IgD-negative memory B cell (primary cell): ENCODE results near the gene NEUROD6. TPM values are rescaled to one million over a fixed set of nuclear protein-coding genes. Genes with fewer than 3 reads are reported as not detected.

Experiments used
- H3K27ac Mint-ChIP-seq, 3 donors: one replicate each; pipeline ENCODE4 v1.8.0; 2020 to 2022; ENCODE audit warnings: mild to moderate bottlenecking in 3 of 3, mixed read lengths in 3 of 3, moderate library complexity in 1 of 3
- H3K27me3 Mint-ChIP-seq: one replicate; pipeline ENCODE4 v1.8.0; 2021; ENCODE audit warnings: mixed read lengths
- H3K36me3 Mint-ChIP-seq: one replicate; pipeline ENCODE4 v1.8.0; 2020; ENCODE audit warnings: mild to moderate bottlenecking, mixed read lengths
- H3K4me1 Mint-ChIP-seq, 3 donors: one replicate each; pipeline ENCODE4 v1.8.0; 2020 to 2022; ENCODE audit warnings: mixed read lengths in 3 of 3, mild to moderate bottlenecking in 1 of 3
- H3K4me3 Mint-ChIP-seq, 4 donors: one replicate each; pipeline ENCODE4 v1.8.0; 2020 to 2022; ENCODE audit warnings: mild to moderate bottlenecking in 4 of 4, mixed read lengths in 4 of 4, moderate library complexity in 3 of 4
- H3K9me3 Mint-ChIP-seq, 3 donors: one replicate each; pipeline ENCODE4 v1.8.0; 2020 to 2021; ENCODE audit warnings: mixed read lengths in 3 of 3, mild to moderate bottlenecking in 1 of 3
- polyA plus RNA-seq: library from polyadenylated mRNA; unstranded; fragments of 300-500 nt; fragmentation: Illumina TruSeq; gene quantifications from one replicate; pipeline ENCODE4 v1.2.3, GENCODE V29; 2021

NEUROD6 gene
- polyA plus RNA-seq: not detected

- Mint-ChIP-seq H3K27me3 (peaks cover 11% of the 10 kb centered on the region), H3K4me1 (no peaks in the 10 kb centered on the region), H3K4me3 (no peak within 1 kb of the TSS), H3K27ac (no peak within 1 kb of the TSS), H3K9me3 (peaks cover 0 to 6% (median 4%) of the 10 kb centered on the region in 3 donors), H3K36me3 (no peaks in the 10 kb centered on the region)
Observed at GRCh38 chr7:31340603-31341002, at the start of gene NEUROD6. Gene NEUROD6 (minus strand): TSS chr7:31340726. CDS start chr7:31339268, 1,458 bp downstream.

GRCh38 chr7:31384466-31384865, 43.9 kb upstream of the NEUROD6 start:
- H3K27me3 Mint-ChIP-seq: no peaks in the 10 kb centered on the region
- H3K27ac Mint-ChIP-seq: no peak overlapping the region
- no peaks in the 10 kb centered on the region for H3K4me1 Mint-ChIP-seq
- H3K4me3 Mint-ChIP-seq: no peak overlapping the region
- peaks cover 5 to 6% (median 5%) of the 10 kb centered on the region in 3 donors for H3K9me3 Mint-ChIP-seq
- peaks cover 3% of the 10 kb centered on the region for H3K36me3 Mint-ChIP-seq

- Mint-ChIP-seq H3K4me3 (no peak overlapping the region), H3K27ac (no peak overlapping the region), H3K9me3 (peaks cover 5 to 6% (median 5%) of the 10 kb centered on the region in 3 donors), H3K36me3 (peaks cover 3% of the 10 kb centered on the region), H3K27me3 (no peaks in the 10 kb centered on the region), H3K4me1 (no peaks in the 10 kb centered on the region)
Observed at GRCh38 chr7:31382722-31383121, 42.2 kb upstream of the NEUROD6 start.

- peaks cover 0 to 3% (median 1%) of the 10 kb centered on the region in 3 donors for H3K9me3 Mint-ChIP-seq
- H3K36me3 Mint-ChIP-seq: peaks cover 2% of the 10 kb centered on the region
- peak overlapping the region in 1 of 4 donors; percentile 39 for H3K4me3 Mint-ChIP-seq
- H3K27ac Mint-ChIP-seq: no peak overlapping the region
- no peaks in the 10 kb centered on the region for H3K4me1 Mint-ChIP-seq
- peaks cover 2% of the 10 kb centered on the region for H3K27me3 Mint-ChIP-seq
Observed at GRCh38 chr7:31373337-31374289, 33.1 kb upstream of the NEUROD6 start.

GRCh38 chr7:31372231-31372959, 31.9 kb upstream of the NEUROD6 start:
- Mint-ChIP-seq H3K4me3 (no peak overlapping the region), H3K4me1 (no peaks in the 10 kb centered on the region), H3K9me3 (peaks cover 0 to 1% (median 0%) of the 10 kb centered on the region in 3 donors), H3K36me3 (peaks cover 2% of the 10 kb centered on the region), H3K27ac (no peak overlapping the region), H3K27me3 (peaks cover 2% of the 10 kb centered on the region)

GRCh38 chr7:31371621-31372020, 31.1 kb upstream of the NEUROD6 start:
- Mint-ChIP-seq H3K36me3 (peaks cover 2% of the 10 kb centered on the region), H3K4me3 (no peak overlapping the region), H3K27ac (no peak overlapping the region), H3K4me1 (no peaks in the 10 kb centered on the region), H3K9me3 (peaks cover 0 to 1% (median 0%) of the 10 kb centered on the region in 3 donors), H3K27me3 (peaks cover 2% of the 10 kb centered on the region)

- peaks cover 2% of the 10 kb centered on the region for H3K36me3 Mint-ChIP-seq
- peaks cover 2% of the 10 kb centered on the region for H3K27me3 Mint-ChIP-seq
- H3K27ac Mint-ChIP-seq: no peak overlapping the region
- H3K4me1 Mint-ChIP-seq: no peaks in the 10 kb centered on the region
- H3K4me3 Mint-ChIP-seq: no peak overlapping the region
- H3K9me3 Mint-ChIP-seq: peaks cover 0 to 3% (median 0%) of the 10 kb centered on the region in 3 donors
Observed at GRCh38 chr7:31370609-31371008, 30.1 kb upstream of the NEUROD6 start.

GRCh38 chr7:31368620-31369019, 28.1 kb upstream of the NEUROD6 start:
- H3K9me3 Mint-ChIP-seq: peaks cover 0 to 1% (median 0%) of the 10 kb centered on the region in 3 donors
- no peaks in the 10 kb centered on the region for H3K4me1 Mint-ChIP-seq
- no peak overlapping the region for H3K27ac Mint-ChIP-seq
- peaks cover 2% of the 10 kb centered on the region for H3K36me3 Mint-ChIP-seq
- H3K4me3 Mint-ChIP-seq: no peak overlapping the region
- H3K27me3 Mint-ChIP-seq: peaks cover 4% of the 10 kb centered on the region

- Mint-ChIP-seq H3K9me3 (peaks cover 1 to 4% (median 3%) of the 10 kb centered on the region in 3 donors), H3K27me3 (peaks cover 3% of the 10 kb centered on the region), H3K4me1 (no peaks in the 10 kb centered on the region), H3K4me3 (no peak overlapping the region), H3K36me3 (no peaks in the 10 kb centered on the region), H3K27ac (no peak overlapping the region)
Observed at GRCh38 chr7:31363496-31363895, 23.0 kb upstream of the NEUROD6 start.

- Mint-ChIP-seq H3K4me3 (no peak overlapping the region), H3K27me3 (peaks cover 3% of the 10 kb centered on the region), H3K4me1 (no peaks in the 10 kb centered on the region), H3K36me3 (no peaks in the 10 kb centered on the region), H3K9me3 (peaks cover 1 to 4% (median 3%) of the 10 kb centered on the region in 3 donors), H3K27ac (no peak overlapping the region)
Observed at GRCh38 chr7:31363051-31363450, 22.5 kb upstream of the NEUROD6 start.

GRCh38 chr7:31362401-31362800, 21.9 kb upstream of the NEUROD6 start:
- Mint-ChIP-seq H3K4me1 (no peaks in the 10 kb centered on the region), H3K27me3 (peaks cover 5% of the 10 kb centered on the region), H3K9me3 (peaks cover 1 to 7% (median 3%) of the 10 kb centered on the region in 3 donors), H3K27ac (no peak overlapping the region), H3K4me3 (no peak overlapping the region), H3K36me3 (no peaks in the 10 kb centered on the region)

GRCh38 chr7:31358467-31358866, 17.9 kb upstream of the NEUROD6 start:
- no peaks in the 10 kb centered on the region for H3K36me3 Mint-ChIP-seq
- peaks cover 3% of the 10 kb centered on the region for H3K27me3 Mint-ChIP-seq
- H3K4me3 Mint-ChIP-seq: no peak overlapping the region
- H3K9me3 Mint-ChIP-seq: peaks cover 0 to 7% (median 3%) of the 10 kb centered on the region in 3 donors
- H3K4me1 Mint-ChIP-seq: no peaks in the 10 kb centered on the region
- H3K27ac Mint-ChIP-seq: no peak overlapping the region

- no peaks in the 10 kb centered on the region for H3K36me3 Mint-ChIP-seq
- peak overlapping the region in 1 of 3 donors; percentile 45 for H3K27ac Mint-ChIP-seq
- H3K27me3 Mint-ChIP-seq: no peaks in the 10 kb centered on the region
- H3K4me3 Mint-ChIP-seq: no peak overlapping the region
- H3K9me3 Mint-ChIP-seq: no peaks in the 10 kb centered on the region
- no peaks in the 10 kb centered on the region for H3K4me1 Mint-ChIP-seq
Observed at GRCh38 chr7:31345421-31345820, 4.9 kb upstream of the NEUROD6 start.

- Mint-ChIP-seq H3K36me3 (no peaks in the 10 kb centered on the region), H3K4me1 (no peaks in the 10 kb centered on the region), H3K27ac (no peak overlapping the region), H3K27me3 (peaks cover 3% of the 10 kb centered on the region), H3K9me3 (no peaks in the 10 kb centered on the region), H3K4me3 (no peak overlapping the region)
Observed at GRCh38 chr7:31343516-31344305, 3.2 kb upstream of the NEUROD6 start.
